NCI-H146 treated with DMSO at 0.1 percent for 48 hours (cell line): Measurements from ENCODE around the gene SLU7.

Experiments used
- DNase-seq: peaks from one replicate; lab custom pipeline; 2025; ENCODE audit not compliant: unreplicated experiment; lab: John Stamatoyannopoulos, UW

SLU7 gene

GRCh38 chr5:160420331-160420610 is 1.4 kb upstream of the SLU7 start:
- no peak for DNase-seq

- DNase-seq, result no peak
Measured at GRCh38 chr5:160419458-160420330, 813 bp upstream of the SLU7 start.

GRCh38 chr5:160399402-160400353 is 19.2 kb downstream of the SLU7 start, which contains the start of gene FAM200C:
Gene FAM200C (minus strand): TSS chr5:160400054. CDS start chr5:160395490, 4,564 bp downstream.
- DNase-seq, result peak; percentile 77

GRCh38 chr5:160398806-160399205 is 20.1 kb downstream of the SLU7 start:
- DNase-seq, result no peak

GRCh38 chr5:160397492-160397891 is 21.4 kb downstream of the SLU7 start:
- no peak for DNase-seq

GRCh38 chr5:160395111-160395510 is 23.8 kb downstream of the SLU7 start:
- DNase-seq, result no peak

- no peak for DNase-seq
Measured at GRCh38 chr5:160390787-160391696, 27.8 kb downstream of the SLU7 start.

GRCh38 chr5:160387445-160387844 is 31.4 kb downstream of the SLU7 start:
- DNase-seq, result no peak

- DNase-seq, result no peak
Measured at GRCh38 chr5:160385496-160385895, 33.4 kb downstream of the SLU7 start.

GRCh38 chr5:160384681-160385080 is 34.2 kb downstream of the SLU7 start:
- DNase-seq, result no peak

- DNase-seq, result no peak
Measured at GRCh38 chr5:160382346-160382745, 36.5 kb downstream of the SLU7 start.

- DNase-seq, result no peak
Measured at GRCh38 chr5:160380041-160380440, 38.8 kb downstream of the SLU7 start.

- DNase-seq, result no peak
Measured at GRCh38 chr5:160379511-160379910, 39.4 kb downstream of the SLU7 start.

- no peak for DNase-seq
Measured at GRCh38 chr5:160378330-160378729, 40.6 kb downstream of the SLU7 start.

- DNase-seq, result no peak
Measured at GRCh38 chr5:160377651-160378050, 41.2 kb downstream of the SLU7 start.

- no peak for DNase-seq
Measured at GRCh38 chr5:160376416-160376815, 42.5 kb downstream of the SLU7 start.

- no peak for DNase-seq
Measured at GRCh38 chr5:160375701-160376100, 43.2 kb downstream of the SLU7 start.

- DNase-seq, result no peak
Measured at GRCh38 chr5:160375166-160375565, 43.7 kb downstream of the SLU7 start.

- DNase-seq, result no peak
Measured at GRCh38 chr5:160371294-160371693, 47.6 kb downstream of the SLU7 start.

GRCh38 chr5:160370713-160371034 is 48.2 kb downstream of the SLU7 start:
- DNase-seq, result no peak
